Measurements from ENCODE around the gene KIF4A.
"Not testable (repeated sequence)": the region's sequence is repeated elsewhere in the genome, so short reads cannot be mapped to it uniquely, and the experiment has no call there.

Gene KIF4A

DNA sequence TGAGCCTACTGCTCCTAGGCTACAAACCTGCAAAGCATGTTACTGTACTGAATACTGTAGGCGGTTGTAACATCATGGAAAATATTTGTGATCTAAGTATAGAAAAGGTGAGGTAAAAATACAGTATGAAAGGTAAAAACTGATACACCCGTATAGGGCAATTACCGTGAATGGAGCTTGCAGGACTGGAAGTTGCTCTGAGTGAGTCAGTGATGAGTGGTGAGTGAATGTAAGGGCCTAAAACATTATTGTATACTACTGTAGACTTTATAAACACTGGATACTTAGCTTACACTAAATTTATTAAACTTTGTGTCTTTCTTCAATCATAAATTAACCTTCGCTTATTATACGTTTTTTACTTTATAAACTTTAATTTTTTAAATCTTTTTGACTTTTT, 3.7 kb downstream of the KIF4A start:
- no peak for DNase-seq

DNA sequence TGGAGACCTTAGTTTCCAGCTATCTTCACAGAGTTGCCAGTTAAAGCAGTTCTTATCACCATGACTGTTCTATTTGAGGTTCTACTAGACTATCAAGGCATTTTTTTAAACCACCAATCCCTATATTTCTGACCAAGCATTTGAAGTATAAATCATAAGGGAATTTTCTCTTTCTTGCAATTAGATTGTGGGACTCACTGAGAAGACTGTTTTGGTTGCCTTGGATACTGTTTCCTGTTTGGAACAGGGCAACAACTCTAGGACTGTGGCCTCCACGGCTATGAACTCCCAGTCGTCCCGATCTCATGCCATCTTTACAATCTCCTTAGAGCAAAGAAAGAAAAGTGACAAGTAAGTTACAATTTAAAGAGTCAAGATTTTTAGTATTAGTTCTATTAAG, 11.8 kb downstream of the KIF4A start:
- no peak for DNase-seq

DNA sequence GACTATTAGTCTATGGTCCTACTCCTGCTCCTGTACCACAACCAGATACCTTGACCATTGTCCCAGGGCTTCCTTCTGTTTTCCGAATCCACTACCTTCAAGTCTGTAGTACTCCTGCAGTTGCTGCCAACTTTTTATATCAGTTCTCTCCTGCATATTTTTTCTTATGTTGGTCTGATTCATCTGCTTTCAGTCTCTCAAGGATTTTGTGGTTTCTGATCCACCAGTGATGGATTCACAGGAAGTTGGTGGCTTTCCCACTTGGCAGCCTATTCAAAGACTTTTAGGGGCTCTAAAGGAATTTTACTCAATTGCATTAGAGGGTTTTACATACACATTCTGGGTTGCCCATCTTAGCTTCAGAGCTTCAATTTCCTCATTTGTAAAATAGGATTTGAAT, 23.6 kb downstream of the KIF4A start:
- DNase-seq: no peak

DNA sequence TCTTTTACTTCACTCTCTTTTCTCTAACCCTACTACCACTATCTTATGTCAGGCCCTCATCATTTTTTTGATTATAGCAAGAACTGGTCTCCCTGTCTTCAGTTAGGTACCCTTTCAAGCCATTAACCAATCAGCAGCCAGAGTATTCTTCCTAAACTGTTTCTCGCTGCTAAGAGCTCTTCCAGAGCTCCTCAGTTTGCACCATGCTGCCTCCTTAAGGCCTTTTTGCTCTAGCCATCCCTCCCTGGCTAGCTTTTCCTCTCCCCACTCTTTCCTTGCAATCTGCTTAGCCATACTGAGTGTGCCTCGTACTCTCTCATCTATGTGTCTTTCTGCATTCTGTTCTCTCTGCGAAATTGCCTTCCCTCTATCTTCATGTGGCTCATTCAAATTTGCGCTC, 32.9 kb downstream of the KIF4A start:
- no peak for DNase-seq

DNA sequence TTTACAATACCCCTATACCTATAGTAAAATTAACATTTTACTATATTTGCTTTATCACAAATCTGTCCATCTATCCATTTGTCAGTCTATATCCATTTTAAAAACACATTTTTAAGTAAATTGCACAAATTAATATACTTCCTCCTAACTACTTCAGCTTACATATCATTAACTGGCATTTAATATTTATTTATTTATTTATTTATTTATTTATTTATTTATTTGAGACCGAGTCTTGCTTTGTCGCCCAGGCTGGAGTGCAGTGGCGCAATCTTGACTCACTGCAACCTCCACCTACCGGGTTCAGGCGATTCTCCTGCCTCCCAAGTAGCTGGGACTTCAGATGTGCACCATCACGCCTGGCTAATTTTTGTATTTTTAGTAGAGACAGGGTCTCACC, 33.7 kb downstream of the KIF4A start:
- DNase-seq: not testable (repeated sequence)

DNA sequence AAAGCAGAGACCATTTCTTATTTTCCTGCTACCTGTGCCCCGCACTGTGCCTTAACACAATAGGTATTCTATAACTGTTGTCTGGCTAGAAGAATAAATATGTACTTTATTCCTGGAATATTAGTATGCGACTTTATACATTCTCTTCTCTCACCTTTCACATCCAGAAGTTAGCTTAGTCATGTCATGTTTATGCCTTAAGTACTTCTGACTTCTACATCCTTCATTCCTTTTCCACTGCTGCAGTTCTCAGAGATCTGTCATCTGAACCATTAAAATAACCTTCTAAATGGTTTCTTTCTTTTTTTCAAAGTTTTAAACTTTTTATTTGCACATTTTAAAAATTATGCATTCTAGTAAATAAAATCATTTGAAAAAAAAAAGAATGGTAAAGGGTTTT, 34.4 kb downstream of the KIF4A start:
- DNase-seq: no peak

DNA sequence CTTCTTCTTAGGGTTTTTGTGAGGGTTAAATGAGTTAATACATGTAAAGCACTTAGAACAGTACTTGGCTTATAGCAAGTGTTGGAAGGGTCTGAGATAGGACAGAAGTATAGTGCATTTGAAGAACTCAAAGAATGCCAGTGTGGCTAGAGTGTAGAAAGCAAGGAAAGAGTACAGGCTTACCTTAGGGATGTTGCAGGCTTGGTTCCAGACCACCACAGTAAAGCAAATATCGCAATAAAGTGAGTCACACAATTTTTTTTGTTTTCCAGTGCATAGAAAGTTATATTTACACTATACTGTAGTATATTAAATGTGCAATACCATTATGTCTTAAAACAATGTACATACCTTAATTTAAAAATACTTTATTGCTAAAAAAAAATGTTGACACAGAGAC, 41.3 kb downstream of the KIF4A start:
- DNase-seq: no peak

DNA sequence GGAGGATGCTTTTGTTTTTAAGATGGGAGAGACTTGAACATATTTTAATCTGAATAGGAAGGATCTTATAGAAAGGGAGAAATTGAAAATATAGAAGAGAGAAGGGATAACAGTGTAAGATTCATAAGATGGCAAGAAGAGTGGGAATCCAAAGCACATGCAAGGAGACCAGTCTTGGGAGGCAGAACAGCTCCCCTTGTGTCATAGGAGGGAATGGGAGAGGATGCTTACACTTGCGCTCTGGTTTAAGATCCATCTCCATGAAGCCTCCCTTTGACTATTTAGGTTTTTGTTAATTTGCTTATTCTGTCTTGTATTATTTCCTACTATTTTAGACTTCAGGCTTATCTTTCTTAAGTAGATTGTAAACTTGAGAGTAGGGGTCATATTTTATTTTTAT, 42.7 kb downstream of the KIF4A start:
- DNase-seq: no peak

DNA sequence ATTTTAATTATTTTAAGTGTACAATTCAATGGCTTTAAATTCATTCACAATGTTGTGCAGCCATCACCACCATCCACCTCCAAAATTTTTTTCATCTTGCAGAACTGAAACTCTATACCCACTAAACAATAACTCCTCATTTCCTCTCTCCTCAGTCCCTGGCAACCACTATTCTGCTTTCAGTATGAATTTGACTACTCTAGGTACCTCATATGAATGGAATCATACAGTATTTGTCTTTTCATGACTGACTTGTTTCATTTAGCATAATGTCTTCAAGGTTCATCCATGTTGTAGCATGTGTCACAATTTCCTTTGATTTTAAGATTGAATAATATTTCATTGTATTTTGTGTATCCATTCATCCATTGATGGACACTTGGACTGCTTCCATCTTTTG, 46.9 kb downstream of the KIF4A start:
- DNase-seq: no peak

DNA sequence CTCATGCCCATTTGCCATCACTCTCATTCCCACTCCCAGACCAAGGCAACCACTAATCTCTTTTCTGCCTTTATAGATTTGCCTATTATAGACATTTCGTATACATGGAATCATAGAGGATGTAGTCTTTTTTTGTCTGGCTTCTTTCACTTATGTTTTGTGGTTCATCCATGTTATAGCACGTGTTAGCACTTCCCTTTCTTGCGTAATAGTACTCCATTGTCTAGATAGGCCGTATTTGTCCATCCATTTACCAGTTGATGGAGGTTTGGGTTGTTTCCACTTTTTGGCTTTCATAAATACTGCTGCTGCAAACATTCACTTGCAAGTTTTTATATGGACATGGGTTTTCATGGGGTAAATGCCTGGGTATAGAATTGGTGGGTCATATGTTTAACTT, 48.4 kb downstream of the KIF4A start:
- DNase-seq: no peak

DNA sequence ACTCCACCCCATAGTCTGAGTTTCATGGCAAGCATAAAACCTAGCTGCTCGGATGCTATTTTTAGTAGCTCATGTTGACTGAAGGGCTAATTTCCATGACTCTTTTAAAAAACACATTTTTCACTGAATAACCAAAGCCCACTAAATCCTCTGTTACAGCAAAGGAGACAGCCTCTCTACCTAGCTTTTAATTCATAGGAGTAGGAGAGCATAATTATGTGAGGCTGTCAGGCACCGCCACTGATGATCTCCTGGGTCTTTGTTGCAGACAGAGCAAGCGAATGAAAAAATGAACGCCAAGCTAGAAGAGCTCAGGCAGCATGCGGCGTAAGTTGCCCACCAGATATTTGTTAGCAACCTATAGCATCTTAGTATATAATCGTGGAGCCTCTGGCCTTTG, 53.5 kb downstream of the KIF4A start:
- DNase-seq: no peak

DNA sequence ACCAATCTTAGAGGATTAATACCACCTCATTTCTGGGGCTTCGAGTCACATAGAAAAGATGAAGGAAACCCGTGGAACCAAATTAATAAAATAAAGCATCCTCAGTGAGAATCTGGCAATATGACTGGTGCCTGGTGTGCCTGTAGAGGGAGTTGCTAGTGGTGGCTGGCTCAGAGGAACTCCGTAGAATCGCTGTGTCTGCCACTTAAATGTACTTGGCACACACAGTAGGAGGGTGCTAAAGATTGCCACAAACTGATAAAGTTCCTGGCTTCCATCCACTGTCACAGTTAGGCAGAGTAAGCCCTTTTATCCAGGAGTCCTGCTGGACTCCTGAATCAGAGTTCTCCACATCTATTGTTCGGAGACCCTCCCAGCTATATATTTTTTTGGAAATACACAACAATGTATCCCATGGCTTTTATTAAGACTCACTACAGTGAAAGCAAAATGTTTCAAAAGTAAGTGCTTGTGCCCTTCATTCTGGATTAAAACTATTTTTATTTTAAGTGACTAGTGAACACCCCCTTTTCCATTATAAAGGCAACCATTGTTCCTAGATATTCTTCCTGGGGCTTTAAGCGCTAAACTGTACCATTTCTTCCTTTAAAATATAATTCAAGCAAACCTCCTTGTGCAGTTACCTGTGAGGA, 56.6 kb downstream of the KIF4A start:
- no peak for DNase-seq

DNA sequence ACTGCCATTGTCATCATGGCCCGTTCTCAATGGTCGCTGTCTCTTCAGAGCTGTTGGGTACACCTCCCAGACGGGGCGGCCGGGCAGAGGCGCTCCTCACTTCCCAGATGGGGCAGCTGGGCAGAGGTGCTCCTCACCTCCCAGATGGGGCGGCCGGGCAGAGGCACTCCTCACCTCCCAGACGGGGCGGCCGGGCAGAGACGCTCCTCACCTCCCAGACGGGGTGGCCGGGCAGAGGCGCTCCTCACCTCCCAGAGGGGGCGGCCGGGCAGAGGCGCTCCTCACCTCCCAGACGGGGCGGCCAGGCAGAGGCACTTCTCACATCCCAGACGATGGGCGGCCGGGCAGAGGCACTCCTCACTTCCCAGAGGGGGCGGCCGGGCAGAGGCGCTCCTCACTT, 58.9 kb downstream of the KIF4A start:
- DNase-seq: not testable (repeated sequence)

DNA sequence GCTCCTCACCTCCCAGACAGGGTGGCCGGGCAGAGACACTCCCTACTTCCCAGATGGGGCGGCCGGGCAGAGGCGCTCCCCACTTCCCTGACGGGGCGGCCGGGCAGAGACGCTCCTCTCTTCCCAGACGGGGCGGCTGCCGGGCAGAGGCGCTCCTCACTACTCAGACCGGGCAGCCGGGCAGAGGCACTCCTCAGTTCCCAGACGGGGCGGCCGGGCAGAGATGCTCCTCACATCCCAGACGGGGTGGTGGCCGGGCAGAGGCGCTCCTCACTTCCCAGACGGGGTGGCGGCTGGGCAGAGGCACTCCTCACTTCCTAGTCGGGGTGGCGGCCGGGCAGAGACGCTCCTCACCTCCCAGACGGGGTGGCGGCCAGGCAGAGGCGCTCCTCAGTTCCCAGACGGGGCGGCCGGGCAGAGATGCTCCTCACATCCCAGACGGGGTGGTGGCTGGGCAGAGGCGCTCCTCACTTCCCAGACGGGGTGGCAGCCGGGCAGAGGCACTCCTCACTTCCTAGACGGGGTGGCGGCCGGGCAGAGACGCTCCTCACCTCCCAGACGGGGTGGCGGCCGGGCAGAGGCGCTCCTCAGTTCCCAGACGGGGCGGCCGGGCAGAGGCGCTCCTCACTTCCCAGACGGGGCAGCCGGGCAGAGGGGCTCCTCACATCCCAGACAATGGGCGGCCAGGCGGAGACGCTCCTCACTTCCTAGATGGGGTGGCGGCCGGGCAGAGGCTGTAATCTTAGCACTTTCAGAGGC, 59.6 kb downstream of the KIF4A start:
- DNase-seq: not testable (repeated sequence)

DNA sequence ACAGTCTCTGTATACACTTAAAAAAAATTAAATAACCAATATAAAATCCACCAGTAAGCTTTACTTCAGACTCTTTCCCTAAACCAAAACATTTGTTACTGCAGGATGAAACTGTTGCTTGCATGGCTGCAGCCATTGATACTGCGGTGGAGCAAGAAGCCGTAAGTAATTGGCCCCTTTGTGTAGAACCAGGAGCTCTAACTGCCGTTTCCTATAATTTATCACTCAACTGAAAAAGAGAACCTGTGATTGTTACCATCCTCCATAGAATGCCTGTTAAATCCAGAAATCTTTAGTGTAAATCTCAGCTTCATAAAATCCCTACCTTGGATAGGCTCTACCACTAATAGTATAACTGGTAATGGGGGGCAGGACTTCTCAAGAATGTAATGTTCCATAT, 62.6 kb downstream of the KIF4A start:
- DNase-seq: no peak

DNA sequence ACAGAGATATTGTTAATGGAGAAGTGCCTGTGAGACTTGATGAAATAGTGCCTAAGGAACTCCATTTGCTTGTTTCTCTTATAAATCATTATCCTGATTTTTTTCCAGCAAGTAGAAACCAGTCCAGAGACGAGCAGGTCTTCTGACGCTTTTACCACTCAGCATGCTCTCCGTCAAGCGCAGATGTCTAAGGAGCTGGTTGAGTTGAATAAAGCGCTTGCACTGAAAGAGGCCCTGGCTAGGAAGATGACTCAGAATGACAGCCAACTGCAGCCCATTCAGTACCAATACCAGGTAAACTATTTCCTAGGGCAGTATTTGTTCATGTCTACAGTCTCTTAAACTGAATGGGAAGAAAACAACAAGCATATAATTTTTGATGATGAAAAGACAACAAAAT, 63.6 kb downstream of the KIF4A start:
- no peak for DNase-seq

DNA sequence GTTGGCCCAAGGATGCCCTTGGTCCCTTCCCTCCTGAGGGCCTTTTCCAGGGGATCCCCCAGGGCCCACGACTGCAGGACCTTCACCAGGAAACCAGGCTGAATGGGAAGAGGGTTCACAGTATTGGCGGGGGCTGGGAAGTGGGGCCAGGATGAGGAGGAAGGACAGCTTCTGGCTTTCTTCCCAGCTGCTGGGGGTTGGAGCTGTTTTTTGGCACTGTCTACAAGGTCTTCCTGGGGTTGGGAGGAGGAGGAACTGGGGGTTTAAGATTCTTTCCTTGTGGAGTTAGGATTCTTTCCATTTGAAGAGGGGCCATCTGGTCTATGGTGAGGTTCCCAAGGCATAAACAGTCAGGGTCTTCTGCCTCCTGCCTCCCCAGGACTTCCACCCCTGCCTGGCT, 64.8 kb downstream of the KIF4A start:
- no peak for DNase-seq

DNA sequence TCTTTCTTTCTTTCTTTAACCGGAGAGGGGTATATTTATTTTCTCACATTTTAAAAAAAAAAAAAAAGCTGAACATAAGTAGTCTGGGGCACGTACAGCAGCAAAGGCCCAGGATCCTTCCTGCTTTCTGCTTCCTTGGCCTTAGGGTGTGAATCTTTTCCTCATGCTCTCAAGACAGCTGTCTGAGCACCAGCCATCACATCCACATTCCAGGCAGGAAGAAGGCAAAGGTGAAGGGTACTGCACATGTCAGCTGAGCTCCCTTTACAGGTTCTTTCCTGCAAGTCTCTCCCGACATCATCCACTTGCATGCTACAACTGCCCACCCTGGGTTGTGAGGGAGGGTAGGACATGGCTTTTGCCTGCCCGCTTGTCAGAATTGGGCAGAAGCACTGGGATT, 69.6 kb downstream of the KIF4A start:
- no peak for DNase-seq

DNA sequence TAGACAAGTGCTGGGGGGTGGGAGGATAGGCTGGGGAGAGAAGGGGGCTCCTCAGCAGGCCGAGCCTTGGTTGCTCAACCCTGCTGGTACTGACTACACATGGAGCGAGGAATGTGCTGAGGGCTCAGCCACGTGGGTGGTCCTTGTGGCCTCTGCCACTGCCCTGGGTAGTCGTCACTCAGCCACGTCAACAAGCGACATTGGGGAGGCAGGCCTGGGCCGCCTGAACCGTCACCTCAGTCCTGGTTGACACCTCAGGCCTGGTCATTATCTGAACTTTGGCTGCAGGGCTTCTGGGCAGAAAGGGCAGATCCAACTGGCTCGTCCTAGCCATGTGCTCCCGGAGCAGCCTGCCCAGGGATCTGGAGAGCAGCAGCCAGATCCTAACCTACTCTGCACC, 70.5 kb downstream of the KIF4A start:
- DNase-seq: no peak

DNA sequence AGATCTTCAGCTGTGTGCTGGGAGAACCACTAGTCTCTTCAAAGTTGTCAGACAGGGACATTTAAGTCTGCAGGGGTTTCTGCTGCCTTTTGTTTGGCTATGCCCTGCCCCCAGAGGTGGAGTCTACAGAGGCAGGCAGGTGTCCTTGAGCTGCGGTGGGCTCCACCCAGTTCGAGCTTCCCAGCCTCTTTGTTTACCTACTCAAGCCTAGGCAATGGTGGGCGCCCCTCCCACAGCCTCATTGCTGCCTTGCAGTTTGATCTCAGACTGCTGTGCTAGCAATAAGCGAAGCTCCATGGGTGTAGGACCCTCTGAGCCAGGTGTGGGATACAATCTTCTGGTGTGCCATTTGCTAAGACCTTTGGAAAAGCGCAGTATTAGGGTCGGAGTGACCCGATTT, 78.8 kb downstream of the KIF4A start:
- not testable (repeated sequence) for DNase-seq

DNA sequence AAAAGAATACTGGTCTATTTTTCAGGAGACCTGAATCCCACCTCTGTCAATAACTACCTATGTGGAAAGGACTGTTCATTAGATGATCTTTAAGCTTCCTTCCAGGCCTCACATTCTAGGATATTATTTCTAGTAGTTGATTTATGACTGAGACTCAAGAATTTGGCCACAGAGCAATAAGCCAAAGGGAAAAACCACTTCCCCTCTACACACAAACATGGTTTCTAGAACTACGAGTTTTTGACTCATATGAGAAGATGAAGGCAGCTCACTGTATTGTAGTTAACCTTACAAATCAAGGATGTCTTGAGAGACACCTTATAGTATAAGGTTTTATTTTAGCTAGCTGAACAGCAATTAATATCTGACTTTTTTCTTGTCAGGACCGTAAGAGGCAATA, 96.3 kb downstream of the KIF4A start:
- DNase-seq: no peak

DNA sequence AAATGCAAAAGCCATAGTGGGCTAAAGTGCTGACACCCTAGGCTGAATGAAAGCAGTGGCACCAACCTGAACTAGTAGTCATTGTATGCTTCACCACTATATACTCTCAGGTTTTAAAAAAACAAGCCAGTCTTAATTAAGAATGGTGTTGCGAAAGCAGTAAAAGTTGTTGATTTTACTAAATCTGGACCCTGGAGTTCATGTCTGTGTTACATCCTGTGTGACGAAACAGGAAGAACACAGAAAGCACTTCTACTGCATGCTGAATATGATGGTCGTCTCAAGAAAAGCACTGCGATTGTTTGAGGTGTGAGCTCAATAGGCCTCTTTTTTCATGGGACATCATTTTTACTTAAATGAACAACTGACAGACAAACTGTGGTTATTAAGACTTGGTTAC, 109.0 kb downstream of the KIF4A start:
- DNase-seq: no peak

DNA sequence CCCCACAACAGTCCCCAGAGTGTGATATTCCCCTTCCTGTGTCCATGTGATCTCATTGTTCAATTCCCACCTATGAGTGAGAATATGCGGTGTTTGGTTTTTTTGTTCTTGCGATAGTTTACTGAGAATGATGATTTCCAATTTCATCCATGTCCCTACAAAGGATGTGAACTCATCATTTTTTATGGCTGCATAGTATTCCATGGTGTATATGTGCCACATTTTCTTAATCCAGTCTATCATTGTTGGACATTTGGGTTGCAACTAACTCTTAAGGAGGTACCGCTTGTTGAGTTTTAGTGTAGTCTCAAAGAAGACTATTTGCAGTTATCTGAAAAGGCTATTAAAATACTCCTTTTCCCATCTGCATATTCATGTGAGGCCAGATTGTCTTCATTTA, 110.3 kb downstream of the KIF4A start:
- not testable (repeated sequence) for DNase-seq

DNA sequence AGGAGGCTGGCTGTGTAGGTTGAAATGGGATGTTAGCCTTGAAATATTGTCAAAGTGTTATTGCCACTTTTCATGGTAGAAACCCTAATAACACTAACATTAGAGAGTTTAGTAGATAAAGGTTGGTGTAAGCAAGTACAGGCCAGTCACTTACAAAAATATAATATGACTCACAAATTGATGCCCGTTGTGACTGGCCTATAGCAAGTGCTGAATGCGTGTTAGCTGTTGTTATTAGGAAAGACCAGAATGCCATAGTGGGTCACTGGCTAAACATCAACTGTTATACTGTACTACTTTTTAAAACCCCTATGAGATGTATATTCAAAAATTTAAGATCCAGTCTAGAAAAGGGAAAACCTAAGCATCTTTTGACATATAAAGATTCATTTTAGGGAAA, 112.8 kb downstream of the KIF4A start:
- no peak for DNase-seq

DNA sequence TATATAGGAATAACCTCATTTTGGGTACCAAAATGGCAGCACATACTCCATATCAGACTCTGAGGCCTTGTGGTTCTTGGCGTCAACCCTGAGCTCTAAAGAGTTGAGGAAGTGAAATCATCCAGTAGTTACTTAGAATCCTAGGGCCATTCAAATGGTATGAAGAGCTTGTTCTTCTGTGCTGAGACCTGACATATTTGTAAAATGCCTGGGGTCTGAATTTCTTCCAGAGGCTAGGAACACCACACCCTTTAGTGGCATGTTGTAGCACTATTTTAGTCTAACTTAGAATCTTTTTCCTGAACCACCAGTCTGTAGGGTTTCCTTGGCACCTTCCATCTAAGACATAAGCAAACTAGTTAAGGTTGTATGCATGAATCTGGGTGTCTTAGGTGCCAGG, 115.1 kb downstream of the KIF4A start:
- no peak for DNase-seq
